ENCODE measurements around the gene ZCCHC2.

ZCCHC2 gene

GRCh38 chr18:62537946-62538345 is 15.1 kb downstream of the ZCCHC2 start:
- DNase-seq (ENCODE audit: low read depth in 2 of 2, low spot score in 1 of 2), result no peak

DNA sequence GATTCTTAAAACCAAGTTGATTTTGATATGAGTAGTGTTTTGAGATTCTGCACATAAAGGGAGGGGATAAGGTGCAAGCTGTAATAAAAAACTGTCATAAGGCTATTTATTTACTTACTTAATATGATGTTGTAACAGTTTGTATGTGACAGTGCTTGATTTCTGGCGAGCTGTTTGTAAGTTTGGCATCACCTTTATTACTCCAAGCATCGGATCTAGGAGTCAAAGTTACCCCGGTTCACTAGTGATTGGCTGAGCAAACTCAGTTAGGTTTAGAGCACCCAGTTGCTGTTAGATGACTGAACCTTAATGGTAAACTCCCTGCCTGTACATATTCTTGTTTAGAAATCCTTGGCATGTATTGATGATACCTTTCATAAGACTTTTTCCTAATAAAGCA is 16.1 kb downstream of the ZCCHC2 start:
- no peak for DNase-seq (ENCODE audit: low read depth in 2 of 2, low spot score in 1 of 2)

GRCh38 chr18:62539284-62540165 is 16.7 kb downstream of the ZCCHC2 start:
- no peak for DNase-seq (ENCODE audit: low read depth in 2 of 2, low spot score in 1 of 2)

- DNase-seq (ENCODE audit: low read depth in 2 of 2, low spot score in 1 of 2), result no peak
These were observed 20.2 kb downstream of the ZCCHC2 start for GRCh38 chr18:62543021-62543420.

GRCh38 chr18:62545098-62545497 is 22.3 kb downstream of the ZCCHC2 start:
- no peak for DNase-seq (ENCODE audit: low read depth in 2 of 2, low spot score in 1 of 2)

DNA sequence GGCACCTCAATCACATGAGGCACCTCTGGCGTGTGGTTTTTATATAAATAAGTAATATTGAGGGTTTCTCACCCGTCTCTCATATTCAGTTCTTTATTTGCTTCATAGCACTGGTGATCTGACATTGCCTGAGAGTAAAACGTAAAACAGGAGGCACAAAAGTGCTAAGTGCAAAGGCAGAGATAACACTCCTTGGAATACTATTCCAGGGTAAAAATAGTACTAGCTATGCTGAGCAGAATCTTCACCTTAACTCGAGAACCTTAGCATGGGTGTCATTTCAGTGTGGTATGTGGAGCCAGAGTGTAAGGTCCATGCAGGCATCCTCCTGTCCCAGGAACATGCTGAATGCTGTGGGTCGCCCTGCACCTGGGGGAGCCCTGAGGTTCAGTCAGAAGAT is 26.9 kb downstream of the ZCCHC2 start:
- DNase-seq (ENCODE audit: low read depth in 2 of 2, low spot score in 1 of 2), result no peak

DNA sequence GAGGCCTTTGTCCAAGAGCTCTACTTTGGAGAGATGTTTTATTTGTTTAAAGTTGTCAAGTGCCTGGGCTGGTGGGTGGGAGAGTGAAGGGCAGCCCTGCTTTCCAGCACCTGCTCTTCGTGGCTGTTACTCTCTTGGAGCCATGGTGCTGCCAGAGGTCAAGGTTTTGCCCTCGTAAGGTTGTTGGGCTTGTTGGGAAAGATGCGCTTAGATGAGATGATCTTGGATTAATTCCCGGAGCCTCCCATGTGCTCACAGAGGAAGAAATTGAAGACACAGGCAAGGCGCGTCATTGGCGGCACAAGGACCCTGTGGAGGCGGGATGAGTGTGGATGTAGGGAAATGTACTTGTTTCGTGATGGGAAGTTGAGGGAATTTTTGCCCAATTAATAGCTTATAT is 27.9 kb downstream of the ZCCHC2 start:
- no peak for DNase-seq (ENCODE audit: low read depth in 2 of 2, low spot score in 1 of 2)

DNA sequence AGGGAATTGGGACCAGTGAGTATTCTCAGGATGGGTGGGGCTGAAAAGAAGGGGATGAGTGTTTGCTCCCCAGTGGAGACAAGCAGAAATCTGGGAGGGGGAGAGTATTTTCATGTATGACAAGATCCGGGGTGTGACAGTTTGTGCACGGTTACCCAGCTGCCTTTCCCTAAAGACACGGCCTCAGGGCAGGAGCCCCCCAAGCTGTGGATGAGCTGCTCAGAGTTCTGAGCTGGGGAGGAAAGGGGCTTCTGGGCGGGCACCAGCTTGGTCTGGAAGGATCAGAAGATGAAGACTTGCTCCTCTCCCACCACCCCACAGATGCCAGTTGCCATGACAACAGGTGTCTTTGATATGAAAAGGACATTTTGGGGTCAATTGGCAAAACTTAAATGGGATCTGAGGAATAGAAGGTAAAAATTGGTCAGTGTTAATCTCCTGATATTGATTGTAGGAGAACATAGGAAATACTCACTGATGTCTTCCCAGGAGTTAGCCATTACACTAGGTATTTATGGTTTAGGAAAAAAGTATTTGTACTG is 29.2 kb downstream of the ZCCHC2 start:
- DNase-seq (ENCODE audit: low read depth in 2 of 2, low spot score in 1 of 2), result no peak

DNA sequence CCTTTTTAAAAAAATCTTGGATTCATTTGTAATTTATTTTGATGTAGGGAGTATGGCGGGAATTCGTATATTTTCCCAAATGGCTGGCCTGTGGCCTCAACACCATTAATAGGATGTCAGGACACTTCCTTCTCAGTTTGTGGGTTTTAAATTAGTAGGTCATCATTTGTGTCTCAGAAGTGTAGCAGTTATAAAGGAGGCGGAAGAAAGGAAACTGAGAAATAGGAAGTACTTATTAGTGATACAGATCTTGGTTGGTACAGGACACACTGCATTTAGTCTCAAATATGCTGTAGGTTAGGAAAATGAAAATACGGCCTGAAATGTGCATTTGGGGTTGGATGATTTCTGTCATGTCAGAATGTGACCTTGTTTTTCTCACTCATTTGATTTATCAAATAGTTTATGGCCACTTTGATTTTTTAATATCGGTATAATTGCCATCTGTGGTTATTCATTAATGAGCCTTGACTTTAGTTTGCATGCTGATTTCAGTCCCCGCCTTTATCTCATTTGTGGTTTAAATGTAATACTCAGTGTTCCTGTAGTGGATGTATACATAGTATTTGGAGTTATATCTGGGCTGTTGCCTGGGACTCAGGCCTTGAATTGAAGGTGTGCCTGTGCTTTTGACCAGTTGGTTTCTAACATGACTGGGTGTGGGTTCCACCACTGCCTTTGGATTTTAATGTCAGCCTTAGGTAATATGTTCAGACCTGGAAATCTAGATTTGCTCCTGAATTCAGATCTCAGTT is 31.4 kb downstream of the ZCCHC2 start:
- no peak for DNase-seq (ENCODE audit: low read depth in 2 of 2, low spot score in 1 of 2)

DNA sequence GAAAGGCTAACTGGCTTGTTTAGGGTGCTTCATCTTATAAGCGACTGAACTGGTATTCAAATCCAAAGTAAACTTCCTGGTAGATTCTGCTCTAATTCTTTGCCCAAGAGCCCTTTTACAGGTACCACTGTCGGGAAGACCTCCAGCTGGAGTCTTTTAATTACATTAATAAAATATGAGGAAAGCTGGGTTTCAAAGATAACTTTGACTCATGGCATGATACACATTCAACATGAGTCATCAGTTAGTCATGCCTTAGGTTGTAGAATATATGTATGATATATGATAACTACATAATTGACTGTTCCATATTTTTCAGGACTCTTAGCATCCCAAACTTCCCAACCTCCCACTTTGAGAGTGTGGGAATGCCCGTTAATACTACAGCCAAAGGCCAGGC is 32.3 kb downstream of the ZCCHC2 start:
- DNase-seq (ENCODE audit: low read depth in 2 of 2, low spot score in 1 of 2), result no peak

GRCh38 chr18:62556397-62556796 is 33.6 kb downstream of the ZCCHC2 start:
- DNase-seq (ENCODE audit: low read depth in 2 of 2, low spot score in 1 of 2), result no peak

GRCh38 chr18:62558015-62558663 is 35.3 kb downstream of the ZCCHC2 start:
- no peak for DNase-seq (ENCODE audit: low read depth in 2 of 2, low spot score in 1 of 2)

GRCh38 chr18:62564044-62564443 is 41.2 kb downstream of the ZCCHC2 start:
- no peak for DNase-seq (ENCODE audit: low read depth in 2 of 2, low spot score in 1 of 2)

DNA sequence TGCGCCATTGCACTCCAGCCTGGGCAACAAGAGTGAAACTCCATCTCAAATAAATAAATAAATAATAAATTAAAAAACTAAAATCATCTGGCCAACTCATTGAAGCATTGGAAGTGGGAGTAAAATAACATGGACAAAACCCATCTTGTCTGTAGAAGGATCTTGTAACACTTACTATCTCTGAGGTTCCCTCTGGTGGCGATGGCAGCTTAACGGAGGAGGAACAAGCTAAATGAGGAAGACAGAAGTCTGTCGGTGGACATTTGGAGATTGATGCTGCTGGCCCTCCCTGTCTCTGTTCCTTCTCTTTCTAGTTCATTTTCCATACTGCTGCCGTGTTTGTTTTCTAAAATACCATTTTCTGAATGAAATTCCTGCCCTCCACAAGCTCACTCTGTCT is 43.4 kb downstream of the ZCCHC2 start:
- DNase-seq (ENCODE audit: low read depth in 2 of 2, low spot score in 1 of 2), result no peak

DNA sequence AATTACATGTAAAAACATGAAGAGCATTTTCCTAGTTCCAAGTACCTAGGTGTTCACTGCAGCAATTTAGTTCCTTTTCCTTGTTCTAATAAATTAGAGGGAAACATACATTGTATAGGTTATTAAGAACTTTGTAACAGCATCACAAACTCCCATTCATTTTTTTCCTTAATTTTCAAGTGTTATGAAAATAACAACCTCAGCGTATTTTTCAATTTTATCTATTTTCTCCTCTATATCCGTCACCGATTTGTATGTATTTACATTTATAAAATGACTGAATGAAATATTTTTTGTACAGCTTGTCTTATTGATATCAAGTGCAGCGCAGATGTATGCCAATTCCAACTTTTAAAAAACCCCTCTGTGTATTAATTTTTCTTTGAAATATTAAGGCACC is 44.0 kb downstream of the ZCCHC2 start:
- DNase-seq (ENCODE audit: low read depth in 2 of 2, low spot score in 1 of 2), result no peak

- no peak for DNase-seq (ENCODE audit: low read depth in 2 of 2, low spot score in 1 of 2)
These were observed 46.3 kb downstream of the ZCCHC2 start for GRCh38 chr18:62569081-62569655.

- no peak for DNase-seq (ENCODE audit: low read depth in 2 of 2, low spot score in 1 of 2)
These were observed 48.2 kb downstream of the ZCCHC2 start for GRCh38 chr18:62571037-62571436.

- DNase-seq (ENCODE audit: low read depth in 2 of 2, low spot score in 1 of 2), result no peak
These were observed 48.8 kb downstream of the ZCCHC2 start for GRCh38 chr18:62571648-62572047.

- no peak for DNase-seq (ENCODE audit: low read depth in 2 of 2, low spot score in 1 of 2)
These were observed 49.6 kb downstream of the ZCCHC2 start for GRCh38 chr18:62572456-62572855.

GRCh38 chr18:62574776-62575175 is 52.0 kb downstream of the ZCCHC2 start:
- no peak for DNase-seq (ENCODE audit: low read depth in 2 of 2, low spot score in 1 of 2)

GRCh38 chr18:62576271-62576670 is 53.4 kb downstream of the ZCCHC2 start:
- no peak for DNase-seq (ENCODE audit: low read depth in 2 of 2, low spot score in 1 of 2)
